Ascending aorta (tissue), 2 donors: ENCODE data around the gene TFF3. TPM values are rescaled to one million over a fixed set of nuclear protein-coding genes. Genes with fewer than 3 reads are reported as not detected.

ENCODE experiments used
- DNase-seq, 2 donors: peaks; one replicate each; pipeline ENCODE4 v3.0.0-alpha.2; 2019; ENCODE audit warnings: low spot score in 2 of 2
- H3K27ac ChIP-seq, 2 donors: fragments of 200-600 bp; sonication (generic); one replicate each; pipeline ENCODE4 v1.5.1; 2016 to 2017; ENCODE audit warnings: mild to moderate bottlenecking in 1 of 2
- H3K27me3 ChIP-seq: fragments of 200-600 bp; sonication (generic); one replicate; pipeline ENCODE4 v1.5.1; 2017
- H3K36me3 ChIP-seq, 2 donors: fragments of 200-600 bp; sonication (generic); one replicate each; pipeline ENCODE4 v1.5.1; 2016
- H3K4me1 ChIP-seq, 2 donors: fragments of 200-600 bp; sonication (generic); one replicate each; pipeline ENCODE4 v1.5.1; 2016 to 2017; ENCODE audit warnings: mild to moderate bottlenecking in 1 of 2
- H3K4me3 ChIP-seq, 2 donors: fragments of 200-600 bp; sonication (generic); one replicate each; pipeline ENCODE4 v1.5.1; 2016 to 2017; ENCODE audit warnings: mild to moderate bottlenecking in 1 of 2
- H3K9me3 ChIP-seq, 2 donors: fragments of 200-600 bp; sonication (generic); one replicate each; pipeline ENCODE4 v1.5.1; 2016
- intact Hi-C: fragments of 100-400 bp; cut with DNase I; formaldehyde crosslinking; loops from one replicate; pipeline ENCODE4 v1.15.1; 2023
- total RNA-seq: library from RNA; depleted of rRNA; stranded (reverse); fragments of >200 nt; gene quantifications from one replicate; pipeline ENCODE4 v1.1.0, GENCODE V29; 2016
- TF ChIP-seq, protein P1 (sequence below), 3 experiments: fragments of 200-600 bp in 2 of 3; fragments of 450-650 bp in 1 of 3; sonication (generic) in 2 of 3; IDR thresholded peaks; one replicate each; pipeline ENCODE4 v1.5.1; 2016 to 2019; ENCODE audit warnings: antibody characterized with exemption in 3 of 3, mild to moderate bottlenecking in 1 of 3, moderate library complexity in 1 of 3

TFF3 gene
- total RNA-seq, 1 donor from 2014 or later = not detected

- H3K27ac ChIP-seq = no peak overlapping the region
- H3K4me3 ChIP-seq = no peak overlapping the region
- TF ChIP-seq, protein P1, sequence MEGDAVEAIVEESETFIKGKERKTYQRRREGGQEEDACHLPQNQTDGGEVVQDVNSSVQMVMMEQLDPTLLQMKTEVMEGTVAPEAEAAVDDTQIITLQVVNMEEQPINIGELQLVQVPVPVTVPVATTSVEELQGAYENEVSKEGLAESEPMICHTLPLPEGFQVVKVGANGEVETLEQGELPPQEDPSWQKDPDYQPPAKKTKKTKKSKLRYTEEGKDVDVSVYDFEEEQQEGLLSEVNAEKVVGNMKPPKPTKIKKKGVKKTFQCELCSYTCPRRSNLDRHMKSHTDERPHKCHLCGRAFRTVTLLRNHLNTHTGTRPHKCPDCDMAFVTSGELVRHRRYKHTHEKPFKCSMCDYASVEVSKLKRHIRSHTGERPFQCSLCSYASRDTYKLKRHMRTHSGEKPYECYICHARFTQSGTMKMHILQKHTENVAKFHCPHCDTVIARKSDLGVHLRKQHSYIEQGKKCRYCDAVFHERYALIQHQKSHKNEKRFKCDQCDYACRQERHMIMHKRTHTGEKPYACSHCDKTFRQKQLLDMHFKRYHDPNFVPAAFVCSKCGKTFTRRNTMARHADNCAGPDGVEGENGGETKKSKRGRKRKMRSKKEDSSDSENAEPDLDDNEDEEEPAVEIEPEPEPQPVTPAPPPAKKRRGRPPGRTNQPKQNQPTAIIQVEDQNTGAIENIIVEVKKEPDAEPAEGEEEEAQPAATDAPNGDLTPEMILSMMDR (IDR thresholded peaks at IDR 0.05) = no peak
- no peaks in the 10 kb centered on the region for H3K9me3 ChIP-seq
- H3K36me3 ChIP-seq = no peaks in the 10 kb centered on the region
- H3K4me1 ChIP-seq = no peaks in the 10 kb centered on the region
- intact Hi-C loops = no loop called here
- no peaks in the 10 kb centered on the region for H3K27me3 ChIP-seq
- no peak for DNase-seq
These were observed 32.5 kb downstream of the TFF3 start for GRCh38 chr21:42282715-42283114.

- Histone ChIP-seq H3K27ac (no peak overlapping the region), H3K27me3 (no peaks in the 10 kb centered on the region), H3K36me3 (no peaks in the 10 kb centered on the region), H3K4me3 (no peak overlapping the region), H3K9me3 (no peaks in the 10 kb centered on the region), H3K4me1 (no peaks in the 10 kb centered on the region)
- TF ChIP-seq, protein P1 (IDR thresholded peaks at IDR 0.05) = no peak
- DNase-seq = no peak
- intact Hi-C loops = no loop called here
These were observed 33.2 kb downstream of the TFF3 start for GRCh38 chr21:42282021-42282420.

- Histone ChIP-seq H3K27me3 (no peaks in the 10 kb centered on the region), H3K9me3 (no peaks in the 10 kb centered on the region), H3K27ac (no peak overlapping the region), H3K36me3 (no peaks in the 10 kb centered on the region), H3K4me1 (no peaks in the 10 kb centered on the region), H3K4me3 (no peak overlapping the region)
- TF ChIP-seq, protein P1 (IDR thresholded peaks at IDR 0.05) = no peak
- no peak for DNase-seq
- intact Hi-C loops = no loop called here
These were observed 34.0 kb downstream of the TFF3 start for GRCh38 chr21:42281181-42281680.

DNA sequence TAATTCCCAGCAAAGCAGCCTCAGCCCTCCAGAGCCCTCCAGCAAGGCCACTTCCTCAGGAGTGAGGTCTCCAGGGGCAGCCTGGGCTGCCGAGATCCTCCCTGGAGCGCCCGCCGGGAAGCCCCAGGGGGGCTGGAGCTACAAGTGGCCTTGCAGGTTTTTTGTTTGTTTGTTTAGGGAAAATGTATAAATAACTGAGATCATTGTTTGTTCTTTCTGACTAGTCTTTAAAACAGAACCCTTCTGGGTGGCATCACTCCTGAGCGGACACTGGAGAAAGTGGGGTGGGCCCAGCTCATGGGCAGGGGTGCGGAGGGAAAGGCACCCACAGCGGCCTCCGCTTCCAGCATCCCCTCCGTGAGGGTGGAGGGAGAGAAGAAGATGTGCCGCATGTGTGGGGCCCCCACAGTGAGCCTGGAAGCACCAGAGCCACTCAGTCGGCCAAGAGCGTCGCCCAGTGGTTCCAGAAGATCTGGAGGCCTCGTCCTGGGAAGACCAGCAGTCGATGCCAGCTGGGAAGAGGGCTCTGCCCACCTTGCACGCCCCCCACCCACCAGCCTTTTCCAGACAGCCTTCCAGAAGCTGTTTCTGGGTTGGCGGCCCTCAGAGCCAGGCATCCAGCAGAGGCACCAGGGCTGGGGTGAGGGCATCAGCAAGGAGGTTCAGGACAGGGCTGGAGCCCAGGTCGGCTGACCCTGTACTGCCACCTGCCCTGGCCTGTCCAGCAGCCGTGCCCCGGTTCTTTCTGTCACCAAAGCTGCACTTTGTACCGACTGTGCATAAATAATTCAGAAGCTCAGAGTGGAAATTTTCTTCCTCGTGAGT is 34.6 kb downstream of the TFF3 start:
- Histone ChIP-seq H3K4me1 (no peaks in the 10 kb centered on the region), H3K9me3 (no peaks in the 10 kb centered on the region), H3K27me3 (no peaks in the 10 kb centered on the region), H3K4me3 (no peak overlapping the region), H3K36me3 (no peaks in the 10 kb centered on the region), H3K27ac (no peak overlapping the region)
- intact Hi-C loops = no loop called here
- TF ChIP-seq, protein P1 (IDR thresholded peaks at IDR 0.05) = no peak
- DNase-seq = no peak

- TF ChIP-seq, protein P1 (IDR thresholded peaks at IDR 0.05) = no peak
- H3K36me3 ChIP-seq = no peaks in the 10 kb centered on the region
- no peaks in the 10 kb centered on the region for H3K4me1 ChIP-seq
- H3K4me3 ChIP-seq = no peak overlapping the region
- intact Hi-C loops = no loop called here
- no peaks in the 10 kb centered on the region for H3K9me3 ChIP-seq
- H3K27me3 ChIP-seq = no peaks in the 10 kb centered on the region
- DNase-seq = no peak
- no peak overlapping the region for H3K27ac ChIP-seq
These were observed 35.3 kb downstream of the TFF3 start for GRCh38 chr21:42279888-42280287.
